HCT116 (cell line): Measurements from ENCODE around the gene FANCM. TPM values are rescaled to one million over a fixed set of nuclear protein-coding genes. Genes with fewer than 3 reads are reported as not detected.

Source experiments
- ATAC-seq: fragments of 200-7000 bp; cut with Tn5 transposase; 2 replicates; pipeline ENCODE4 v1.9.1; 2020; ENCODE audit warnings: mild to moderate bottlenecking, moderate library complexity
- BruUV-seq: library from RNA; stranded (reverse); fragments of 400-500 nt; replicated peaks from 2 replicates; lab custom pipeline; 2021; lab: Mats Ljungman, UMichigan
- CTCF ChIA-PET: fragments of 300-600 bp; sonication (Branson Sonifier 250); formaldehyde crosslinking; loops from one replicate; lab custom pipeline; 2021; ENCODE audit warnings: antibody characterized with exemption; lab: Charles Lee
- POLR2A ChIA-PET: fragments of 300-600, 350-600 bp; sonication (Branson Sonifier 250); formaldehyde crosslinking; loops from one replicate; lab custom pipeline; 2021; ENCODE audit warnings: antibody characterized with exemption; lab: Charles Lee
- RAD21 ChIA-PET, 2 experiments: fragments of 300-600 bp; sonication (Branson Sonifier 250); formaldehyde crosslinking; loops; one replicate each; lab custom pipeline; 2023; ENCODE audit warnings: low total read pairs in 2 of 2; ENCODE audit not compliant: uncharacterized antibody in 2 of 2, unreplicated experiment in 2 of 2, low non-redundant PET in 1 of 2; lab: Charles Lee
- DNase-seq: peaks from one replicate; pipeline ENCODE4 v3.0.0-alpha.2; 2010; ENCODE audit warnings: low read depth, low spot score
- H2AFZ ChIP-seq: fragments of 200-600 bp; shearing (Covaris generic), sonication (generic); 2 replicates; pipeline ENCODE4 v1.6.1; 2017; ENCODE audit warnings: low read depth, mixed run types, mixed read lengths, antibody characterized with exemption, low read length; ENCODE audit not compliant: poor library complexity, severe bottlenecking
- H3K27ac ChIP-seq: 2 replicates; pipeline ENCODE4 v1.5.1; 2012; ENCODE audit warnings: low read depth, low read length
- H3K27me3 ChIP-seq: fragments of 200-600 bp; sonication (generic); 2 replicates; pipeline ENCODE4 v1.6.1; 2016; ENCODE audit warnings: mixed run types, low read length, mixed read lengths; ENCODE audit not compliant: insufficient read depth
- H3K36me3 ChIP-seq, 2 experiments: fragments of 200-500 bp in 1 of 2; fragments of 200-600 bp in 1 of 2; sonication (Bioruptor generic) in 1 of 2; sonication (generic) in 1 of 2; 2 replicates each; pipeline versions ENCODE4 v1.5.1 to v1.6.1; 2014 to 2016; ENCODE audit warnings: low read length in 2 of 2, inconsistent platforms in 1 of 2, mixed read lengths in 1 of 2, mixed run types in 1 of 2; ENCODE audit not compliant: insufficient read depth in 2 of 2, control insufficient read depth in 1 of 2
- H3K4me1 ChIP-seq, 2 experiments: fragments of 200-600 bp in 1 of 2; sonication (generic) in 1 of 2; 2 replicates each; pipeline versions ENCODE4 v1.5.1 to v1.6.1; 2012 to 2017; ENCODE audit warnings: low read length in 2 of 2, inconsistent platforms in 1 of 2, mild to moderate bottlenecking in 1 of 2, mixed read lengths in 1 of 2, mixed run types in 1 of 2, moderate library complexity in 1 of 2; ENCODE audit not compliant: insufficient read depth in 2 of 2, control insufficient read depth in 1 of 2
- H3K4me2 ChIP-seq: fragments of 200-600 bp; sonication (generic); 2 replicates; pipeline ENCODE4 v1.6.1; 2017; ENCODE audit warnings: mixed run types, low read length, mixed read lengths
- H3K4me3 ChIP-seq, 2 experiments: fragments of 200-600 bp in 1 of 2; sonication (generic) in 1 of 2; replicated peaks in 1 of 2; 2 replicates each; pipeline ENCODE4 v1.5.1; 2011 to 2016; ENCODE audit warnings: low read length in 2 of 2, control low read depth in 1 of 2, low read depth in 1 of 2, mild to moderate bottlenecking in 1 of 2, mixed read lengths in 1 of 2, mixed run types in 1 of 2
- H3K79me2 ChIP-seq: fragments of 200-600 bp; sonication (generic); 2 replicates; pipeline ENCODE4 v1.6.1; 2017; ENCODE audit warnings: mild to moderate bottlenecking, mixed run types, low read length, moderate library complexity, mixed read lengths; ENCODE audit not compliant: insufficient read depth
- H3K9ac ChIP-seq: fragments of 200-600 bp; sonication (generic); 2 replicates; pipeline ENCODE4 v1.6.1; 2016; ENCODE audit warnings: low read length, mixed read lengths
- H3K9me2 ChIP-seq: fragments of 200-600 bp; sonication (generic), shearing (Covaris generic); 2 replicates; pipeline ENCODE4 v1.6.1; 2017; ENCODE audit warnings: mixed run types, mild to moderate bottlenecking, moderate library complexity; ENCODE audit not compliant: insufficient read depth
- H3K9me3 ChIP-seq, 2 experiments: fragments of 200-500 bp in 1 of 2; fragments of 200-600 bp in 1 of 2; sonication (Bioruptor generic) in 1 of 2; sonication (generic) in 1 of 2; 2 replicates each; pipeline ENCODE4 v1.6.1; 2014 to 2017; ENCODE audit warnings: low read length in 2 of 2, mixed read lengths in 2 of 2, inconsistent platforms in 1 of 2, low read depth in 1 of 2, mild to moderate bottlenecking in 1 of 2, mixed run types in 1 of 2, moderate library complexity in 1 of 2; ENCODE audit not compliant: control insufficient read depth in 1 of 2, insufficient read depth in 1 of 2
- H4K20me1 ChIP-seq: fragments of 200-600 bp; sonication (generic), shearing (Covaris generic); 2 replicates; pipeline ENCODE4 v1.6.1; 2017; ENCODE audit warnings: mixed run types, mild to moderate bottlenecking, moderate library complexity; ENCODE audit not compliant: insufficient read depth
- ATF3 ChIP-seq: IDR thresholded peaks from 2 replicates; pipeline ENCODE4 v1.6.1; 2012
- CBX3 ChIP-seq: IDR thresholded peaks from 2 replicates; pipeline ENCODE4 v1.6.1; 2012; ENCODE audit warnings: low read depth
- CEBPB ChIP-seq: IDR thresholded peaks from 2 replicates; pipeline ENCODE4 v1.6.1; 2012; ENCODE audit warnings: low read depth
- CTCF ChIP-seq, 3 experiments: fragments of 200-600 bp in 1 of 3; sonication (generic) in 1 of 3; IDR thresholded peaks in 2 of 3; conservative IDR thresholded peaks in 1 of 3; 2 replicates each; pipeline ENCODE4 v1.5.1; 2012 to 2017; ENCODE audit warnings: low read depth in 2 of 3, low read length in 2 of 3, antibody characterized with exemption in 1 of 3, borderline replicate concordance in 1 of 3, control low read depth in 1 of 3, mild to moderate bottlenecking in 1 of 3, mixed read lengths in 1 of 3, mixed run types in 1 of 3, moderate library complexity in 1 of 3; ENCODE audit not compliant: insufficient read depth in 1 of 3
- ELF1 ChIP-seq: IDR thresholded peaks from 2 replicates; pipeline ENCODE4 v1.6.1; 2012; ENCODE audit warnings: low read depth, borderline replicate concordance
- EZH2phosphoT487 ChIP-seq: fragments of 200-600 bp; IDR thresholded peaks from 2 replicates; pipeline ENCODE4 v1.6.1; 2018; ENCODE audit warnings: antibody characterized with exemption, borderline replicate concordance
- FOSL1 ChIP-seq: IDR thresholded peaks from 2 replicates; pipeline ENCODE4 v1.6.1; 2012; ENCODE audit warnings: low read depth
- JUND ChIP-seq: IDR thresholded peaks from 2 replicates; pipeline ENCODE4 v1.6.1; 2012
- POLR2A ChIP-seq: IDR thresholded peaks from 2 replicates; pipeline ENCODE4 v1.7.0; 2011; ENCODE audit warnings: borderline replicate concordance; ENCODE audit not compliant: insufficient read depth, insufficient read length; ENCODE audit errors: extremely low read depth
- POLR2AphosphoS5 ChIP-seq: IDR thresholded peaks from 2 replicates; pipeline ENCODE4 v1.6.1; 2011; ENCODE audit warnings: mild to moderate bottlenecking, low read depth, low read length, moderate library complexity
- REST ChIP-seq: IDR thresholded peaks from 2 replicates; pipeline ENCODE4 v1.6.1; 2012; ENCODE audit warnings: low read depth
- SIN3A ChIP-seq: IDR thresholded peaks from 2 replicates; pipeline ENCODE4 v1.6.1; 2012; ENCODE audit warnings: low read depth
- SRF ChIP-seq: IDR thresholded peaks from 2 replicates; pipeline ENCODE4 v1.6.1; 2012; ENCODE audit warnings: low read depth
- TCF7L2 ChIP-seq: IDR thresholded peaks from 2 replicates; pipeline ENCODE4 v1.7.0; 2011; ENCODE audit warnings: borderline replicate concordance, inconsistent platforms; ENCODE audit not compliant: insufficient read depth, insufficient read length; ENCODE audit errors: extremely low read depth
- YY1 ChIP-seq: IDR thresholded peaks from 2 replicates; pipeline ENCODE4 v1.6.1; 2011; ENCODE audit warnings: low read length, low read depth, moderate library complexity, mild to moderate bottlenecking; ENCODE audit not compliant: insufficient replicate concordance; ENCODE audit errors: extremely low read depth
- ZFX ChIP-seq: fragments of 450-650 bp; IDR thresholded peaks from 2 replicates; pipeline ENCODE4 v1.6.1; 2017
- ZNF274 ChIP-seq: fragments of 200-500 bp; sonication (Bioruptor generic); IDR thresholded peaks from 2 replicates; pipeline ENCODE4 v1.6.1; 2014; ENCODE audit warnings: mild to moderate bottlenecking, low read depth, low read length, inconsistent platforms
- intact Hi-C: fragments of 100-400 bp; cut with micrococcal nuclease; formaldehyde crosslinking; loops from 2 replicates; pipeline ENCODE4 v1.10.0; 2022
- total RNA-seq: library from RNA; stranded (reverse); gene quantifications from one replicate; pipeline ENCODE4 v1.2.1, GENCODE V29; 2021; ENCODE audit not compliant: unreplicated experiment
- TF ChIP-seq, protein P1 (sequence below): IDR thresholded peaks from 2 replicates; pipeline ENCODE4 v1.6.1; 2012
- TF ChIP-seq, protein P2 (sequence below): IDR thresholded peaks from 2 replicates; pipeline ENCODE4 v1.6.1; 2011; ENCODE audit warnings: mild to moderate bottlenecking, low read length, moderate library complexity; ENCODE audit not compliant: insufficient replicate concordance; ENCODE audit errors: extremely low read depth

FANCM gene
- total RNA-seq, 1 experiment from 2014 or later: 10.9 TPM

- H3K27me3 ChIP-seq: no peaks in the 10 kb centered on the region
- no peak overlapping the region for H3K4me2 ChIP-seq
- CTCF ChIA-PET: no interaction called here
- no peak overlapping the region for H3K9ac ChIP-seq
- H3K27ac ChIP-seq: no peak overlapping the region
- ATAC-seq (no peak), DNase-seq (no peak)
- BruUV-seq: no TSS peak
- RAD21 ChIA-PET: no interaction called here
- no peaks in the 10 kb centered on the region for H3K79me2 ChIP-seq
- H2AFZ ChIP-seq: no peak overlapping the region
- H3K9me3 ChIP-seq: no peaks in the 10 kb centered on the region
- no peak overlapping the region for H3K4me3 ChIP-seq
- intact Hi-C loops: no loop called here
- H4K20me1 ChIP-seq: no peaks in the 10 kb centered on the region
- no peak for TF ChIP-seq CTCF (IDR thresholded peaks at IDR 0.05 in 2 of 3, conservative IDR thresholded peaks at IDR 0.05 in 1 of 3; ENCODE audit: borderline replicate concordance in 1 of 3, insufficient read depth in 1 of 3, low read depth in 2 of 3, low read length in 2 of 3)
- TF ChIP-seq ELF1: no peak
- no peak for TF ChIP-seq CEBPB
- no peak for TF ChIP-seq POLR2A
- TF ChIP-seq SIN3A: no peak
- TF ChIP-seq EZH2phosphoT487: no peak
- TF ChIP-seq, protein P1, sequence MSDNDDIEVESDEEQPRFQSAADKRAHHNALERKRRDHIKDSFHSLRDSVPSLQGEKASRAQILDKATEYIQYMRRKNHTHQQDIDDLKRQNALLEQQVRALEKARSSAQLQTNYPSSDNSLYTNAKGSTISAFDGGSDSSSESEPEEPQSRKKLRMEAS: no peak
- no peak for TF ChIP-seq FOSL1
- no peak for TF ChIP-seq JUND
- no peak for TF ChIP-seq ZFX
- TF ChIP-seq ATF3: no peak
- TF ChIP-seq, protein P2, sequence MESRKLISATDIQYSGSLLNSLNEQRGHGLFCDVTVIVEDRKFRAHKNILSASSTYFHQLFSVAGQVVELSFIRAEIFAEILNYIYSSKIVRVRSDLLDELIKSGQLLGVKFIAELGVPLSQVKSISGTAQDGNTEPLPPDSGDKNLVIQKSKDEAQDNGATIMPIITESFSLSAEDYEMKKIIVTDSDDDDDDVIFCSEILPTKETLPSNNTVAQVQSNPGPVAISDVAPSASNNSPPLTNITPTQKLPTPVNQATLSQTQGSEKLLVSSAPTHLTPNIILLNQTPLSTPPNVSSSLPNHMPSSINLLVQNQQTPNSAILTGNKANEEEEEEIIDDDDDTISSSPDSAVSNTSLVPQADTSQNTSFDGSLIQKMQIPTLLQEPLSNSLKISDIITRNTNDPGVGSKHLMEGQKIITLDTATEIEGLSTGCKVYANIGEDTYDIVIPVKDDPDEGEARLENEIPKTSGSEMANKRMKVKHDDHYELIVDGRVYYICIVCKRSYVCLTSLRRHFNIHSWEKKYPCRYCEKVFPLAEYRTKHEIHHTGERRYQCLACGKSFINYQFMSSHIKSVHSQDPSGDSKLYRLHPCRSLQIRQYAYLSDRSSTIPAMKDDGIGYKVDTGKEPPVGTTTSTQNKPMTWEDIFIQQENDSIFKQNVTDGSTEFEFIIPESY: no peak
- no peak for TF ChIP-seq CBX3
- no peak for TF ChIP-seq TCF7L2
- no peak for TF ChIP-seq POLR2AphosphoS5
- no peak for TF ChIP-seq SRF
- TF ChIP-seq YY1: no peak
- TF ChIP-seq REST: no peak
- no peak for TF ChIP-seq ZNF274
- TF ChIP-seq, all 23 proteins: peak for 0
- POLR2A ChIA-PET: no interaction called here
- H3K4me1 ChIP-seq: no peaks in the 10 kb centered on the region
- no peaks in the 10 kb centered on the region for H3K9me2 ChIP-seq
- peaks cover 0 to 6% of the 10 kb centered on the region in 2 experiments; a peak in 1 of 4 replicates for H3K36me3 ChIP-seq
These were observed 46.1 kb downstream of the FANCM start for GRCh38 chr14:45181806-45182205.
